Measurements from ENCODE around the gene PNKP. TPM values are rescaled to one million over a fixed set of nuclear protein-coding genes. Genes with fewer than 3 reads are reported as not detected.

The PNKP gene
- total and polyA plus RNA-seq, 9 of the 15 experiments (the other 6 are each of a cell fraction or from before 2014, with no cell fraction given) = 2.8 to 85.4 (median 25.3) TPM

DNA sequence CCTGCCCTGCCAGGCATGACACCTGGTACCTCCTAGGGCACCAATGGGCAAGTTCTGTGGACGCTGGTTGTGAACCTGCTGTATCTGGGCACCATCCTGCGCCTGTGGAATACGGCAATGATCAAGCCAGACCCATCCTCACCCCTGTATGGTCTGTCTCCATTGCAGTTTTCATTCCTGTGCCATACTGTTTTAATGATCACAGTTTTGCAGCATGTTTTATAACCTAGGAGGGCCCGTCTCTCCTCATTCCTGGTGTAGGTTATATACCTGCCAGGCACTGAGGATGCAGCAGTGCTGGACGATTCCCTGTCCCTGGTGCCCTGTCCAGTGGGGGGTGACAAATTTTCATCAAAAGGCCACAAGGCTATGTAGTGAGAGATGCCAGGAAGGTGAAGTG is 15.7 kb upstream of the PNKP start (continued):
- TF ChIP-seq, protein P1, sequence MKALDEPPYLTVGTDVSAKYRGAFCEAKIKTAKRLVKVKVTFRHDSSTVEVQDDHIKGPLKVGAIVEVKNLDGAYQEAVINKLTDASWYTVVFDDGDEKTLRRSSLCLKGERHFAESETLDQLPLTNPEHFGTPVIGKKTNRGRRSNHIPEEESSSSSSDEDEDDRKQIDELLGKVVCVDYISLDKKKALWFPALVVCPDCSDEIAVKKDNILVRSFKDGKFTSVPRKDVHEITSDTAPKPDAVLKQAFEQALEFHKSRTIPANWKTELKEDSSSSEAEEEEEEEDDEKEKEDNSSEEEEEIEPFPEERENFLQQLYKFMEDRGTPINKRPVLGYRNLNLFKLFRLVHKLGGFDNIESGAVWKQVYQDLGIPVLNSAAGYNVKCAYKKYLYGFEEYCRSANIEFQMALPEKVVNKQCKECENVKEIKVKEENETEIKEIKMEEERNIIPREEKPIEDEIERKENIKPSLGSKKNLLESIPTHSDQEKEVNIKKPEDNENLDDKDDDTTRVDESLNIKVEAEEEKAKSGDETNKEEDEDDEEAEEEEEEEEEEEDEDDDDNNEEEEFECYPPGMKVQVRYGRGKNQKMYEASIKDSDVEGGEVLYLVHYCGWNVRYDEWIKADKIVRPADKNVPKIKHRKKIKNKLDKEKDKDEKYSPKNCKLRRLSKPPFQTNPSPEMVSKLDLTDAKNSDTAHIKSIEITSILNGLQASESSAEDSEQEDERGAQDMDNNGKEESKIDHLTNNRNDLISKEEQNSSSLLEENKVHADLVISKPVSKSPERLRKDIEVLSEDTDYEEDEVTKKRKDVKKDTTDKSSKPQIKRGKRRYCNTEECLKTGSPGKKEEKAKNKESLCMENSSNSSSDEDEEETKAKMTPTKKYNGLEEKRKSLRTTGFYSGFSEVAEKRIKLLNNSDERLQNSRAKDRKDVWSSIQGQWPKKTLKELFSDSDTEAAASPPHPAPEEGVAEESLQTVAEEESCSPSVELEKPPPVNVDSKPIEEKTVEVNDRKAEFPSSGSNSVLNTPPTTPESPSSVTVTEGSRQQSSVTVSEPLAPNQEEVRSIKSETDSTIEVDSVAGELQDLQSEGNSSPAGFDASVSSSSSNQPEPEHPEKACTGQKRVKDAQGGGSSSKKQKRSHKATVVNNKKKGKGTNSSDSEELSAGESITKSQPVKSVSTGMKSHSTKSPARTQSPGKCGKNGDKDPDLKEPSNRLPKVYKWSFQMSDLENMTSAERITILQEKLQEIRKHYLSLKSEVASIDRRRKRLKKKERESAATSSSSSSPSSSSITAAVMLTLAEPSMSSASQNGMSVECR (CRISPR knock-in tag; IDR thresholded peaks at IDR 0.05) = no peak
- TF ChIP-seq BCOR (IDR thresholded peaks at IDR 0.05) (0 out of 2 replicates have a peak, but pooled peaks have one; percentile 12), RBM25 (IDR thresholded peaks at IDR 0.05; ENCODE audit: low read depth, low read length, severe bottlenecking) (peak; percentile 78)
- TF ChIP-seq, protein P2, sequence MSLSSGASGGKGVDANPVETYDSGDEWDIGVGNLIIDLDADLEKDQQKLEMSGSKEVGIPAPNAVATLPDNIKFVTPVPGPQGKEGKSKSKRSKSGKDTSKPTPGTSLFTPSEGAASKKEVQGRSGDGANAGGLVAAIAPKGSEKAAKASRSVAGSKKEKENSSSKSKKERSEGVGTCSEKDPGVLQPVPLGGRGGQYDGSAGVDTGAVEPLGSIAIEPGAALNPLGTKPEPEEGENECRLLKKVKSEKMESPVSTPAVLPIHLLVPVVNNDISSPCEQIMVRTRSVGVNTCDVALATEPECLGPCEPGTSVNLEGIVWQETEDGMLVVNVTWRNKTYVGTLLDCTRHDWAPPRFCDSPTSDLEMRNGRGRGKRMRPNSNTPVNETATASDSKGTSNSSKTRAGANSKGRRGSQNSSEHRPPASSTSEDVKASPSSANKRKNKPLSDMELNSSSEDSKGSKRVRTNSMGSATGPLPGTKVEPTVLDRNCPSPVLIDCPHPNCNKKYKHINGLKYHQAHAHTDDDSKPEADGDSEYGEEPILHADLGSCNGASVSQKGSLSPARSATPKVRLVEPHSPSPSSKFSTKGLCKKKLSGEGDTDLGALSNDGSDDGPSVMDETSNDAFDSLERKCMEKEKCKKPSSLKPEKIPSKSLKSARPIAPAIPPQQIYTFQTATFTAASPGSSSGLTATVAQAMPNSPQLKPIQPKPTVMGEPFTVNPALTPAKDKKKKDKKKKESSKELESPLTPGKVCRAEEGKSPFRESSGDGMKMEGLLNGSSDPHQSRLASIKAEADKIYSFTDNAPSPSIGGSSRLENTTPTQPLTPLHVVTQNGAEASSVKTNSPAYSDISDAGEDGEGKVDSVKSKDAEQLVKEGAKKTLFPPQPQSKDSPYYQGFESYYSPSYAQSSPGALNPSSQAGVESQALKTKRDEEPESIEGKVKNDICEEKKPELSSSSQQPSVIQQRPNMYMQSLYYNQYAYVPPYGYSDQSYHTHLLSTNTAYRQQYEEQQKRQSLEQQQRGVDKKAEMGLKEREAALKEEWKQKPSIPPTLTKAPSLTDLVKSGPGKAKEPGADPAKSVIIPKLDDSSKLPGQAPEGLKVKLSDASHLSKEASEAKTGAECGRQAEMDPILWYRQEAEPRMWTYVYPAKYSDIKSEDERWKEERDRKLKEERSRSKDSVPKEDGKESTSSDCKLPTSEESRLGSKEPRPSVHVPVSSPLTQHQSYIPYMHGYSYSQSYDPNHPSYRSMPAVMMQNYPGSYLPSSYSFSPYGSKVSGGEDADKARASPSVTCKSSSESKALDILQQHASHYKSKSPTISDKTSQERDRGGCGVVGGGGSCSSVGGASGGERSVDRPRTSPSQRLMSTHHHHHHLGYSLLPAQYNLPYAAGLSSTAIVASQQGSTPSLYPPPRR (CRISPR knock-in tag; IDR thresholded peaks at IDR 0.05; ENCODE audit: borderline replicate concordance) = no peak
- TF ChIP-seq, protein P3, sequence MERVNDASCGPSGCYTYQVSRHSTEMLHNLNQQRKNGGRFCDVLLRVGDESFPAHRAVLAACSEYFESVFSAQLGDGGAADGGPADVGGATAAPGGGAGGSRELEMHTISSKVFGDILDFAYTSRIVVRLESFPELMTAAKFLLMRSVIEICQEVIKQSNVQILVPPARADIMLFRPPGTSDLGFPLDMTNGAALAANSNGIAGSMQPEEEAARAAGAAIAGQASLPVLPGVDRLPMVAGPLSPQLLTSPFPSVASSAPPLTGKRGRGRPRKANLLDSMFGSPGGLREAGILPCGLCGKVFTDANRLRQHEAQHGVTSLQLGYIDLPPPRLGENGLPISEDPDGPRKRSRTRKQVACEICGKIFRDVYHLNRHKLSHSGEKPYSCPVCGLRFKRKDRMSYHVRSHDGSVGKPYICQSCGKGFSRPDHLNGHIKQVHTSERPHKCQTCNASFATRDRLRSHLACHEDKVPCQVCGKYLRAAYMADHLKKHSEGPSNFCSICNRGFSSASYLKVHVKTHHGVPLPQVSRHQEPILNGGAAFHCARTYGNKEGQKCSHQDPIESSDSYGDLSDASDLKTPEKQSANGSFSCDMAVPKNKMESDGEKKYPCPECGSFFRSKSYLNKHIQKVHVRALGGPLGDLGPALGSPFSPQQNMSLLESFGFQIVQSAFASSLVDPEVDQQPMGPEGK (CRISPR knock-in tag; IDR thresholded peaks at IDR 0.05; ENCODE audit: borderline replicate concordance) = no peak
